ENCODE results near the gene TCAIM.

GRCh38 chr3:44292276-44292675, 46.3 kb upstream of the TCAIM start:
- TF ChIP-seq, protein P1, sequence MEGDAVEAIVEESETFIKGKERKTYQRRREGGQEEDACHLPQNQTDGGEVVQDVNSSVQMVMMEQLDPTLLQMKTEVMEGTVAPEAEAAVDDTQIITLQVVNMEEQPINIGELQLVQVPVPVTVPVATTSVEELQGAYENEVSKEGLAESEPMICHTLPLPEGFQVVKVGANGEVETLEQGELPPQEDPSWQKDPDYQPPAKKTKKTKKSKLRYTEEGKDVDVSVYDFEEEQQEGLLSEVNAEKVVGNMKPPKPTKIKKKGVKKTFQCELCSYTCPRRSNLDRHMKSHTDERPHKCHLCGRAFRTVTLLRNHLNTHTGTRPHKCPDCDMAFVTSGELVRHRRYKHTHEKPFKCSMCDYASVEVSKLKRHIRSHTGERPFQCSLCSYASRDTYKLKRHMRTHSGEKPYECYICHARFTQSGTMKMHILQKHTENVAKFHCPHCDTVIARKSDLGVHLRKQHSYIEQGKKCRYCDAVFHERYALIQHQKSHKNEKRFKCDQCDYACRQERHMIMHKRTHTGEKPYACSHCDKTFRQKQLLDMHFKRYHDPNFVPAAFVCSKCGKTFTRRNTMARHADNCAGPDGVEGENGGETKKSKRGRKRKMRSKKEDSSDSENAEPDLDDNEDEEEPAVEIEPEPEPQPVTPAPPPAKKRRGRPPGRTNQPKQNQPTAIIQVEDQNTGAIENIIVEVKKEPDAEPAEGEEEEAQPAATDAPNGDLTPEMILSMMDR (IDR thresholded peaks at IDR 0.05 in 2 of 3, conservative IDR thresholded peaks at IDR 0.05 in 1 of 3; ENCODE audit: control insufficient read depth in 2 of 3, extremely low read depth in 1 of 3, insufficient read depth in 1 of 3, low read depth in 3 of 3, low read length in 3 of 3) = no peak
- TF ChIP-seq IKZF2 (IDR thresholded peaks at IDR 0.05) (no peak), ZBTB40 (IDR thresholded peaks at IDR 0.05; ENCODE audit: borderline replicate concordance) (no peak)

All from GM12878 (cell line).